ENCODE data around the gene ERAL1.

DNA sequence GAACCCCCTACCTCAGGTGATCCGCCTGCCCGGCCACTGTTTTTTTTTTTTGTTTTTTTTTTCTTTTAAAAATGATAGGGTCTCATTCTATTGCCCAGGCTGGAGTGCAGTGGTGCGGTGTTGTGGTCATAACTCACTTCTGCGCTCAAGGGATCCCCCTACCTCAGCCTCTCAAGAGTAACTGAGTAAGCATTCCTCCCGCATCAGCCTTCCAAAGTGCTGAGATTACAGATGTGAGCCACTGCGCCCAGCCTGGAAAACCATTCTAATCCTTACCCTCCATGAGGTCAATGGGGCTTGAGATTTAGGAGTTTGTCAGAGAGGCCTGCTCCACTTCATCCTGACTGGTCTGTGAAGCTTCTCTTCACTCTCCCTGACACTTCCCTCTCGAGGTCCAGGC, 12.5 kb downstream of the ERAL1 start:
- TF ChIP-seq, protein P1, sequence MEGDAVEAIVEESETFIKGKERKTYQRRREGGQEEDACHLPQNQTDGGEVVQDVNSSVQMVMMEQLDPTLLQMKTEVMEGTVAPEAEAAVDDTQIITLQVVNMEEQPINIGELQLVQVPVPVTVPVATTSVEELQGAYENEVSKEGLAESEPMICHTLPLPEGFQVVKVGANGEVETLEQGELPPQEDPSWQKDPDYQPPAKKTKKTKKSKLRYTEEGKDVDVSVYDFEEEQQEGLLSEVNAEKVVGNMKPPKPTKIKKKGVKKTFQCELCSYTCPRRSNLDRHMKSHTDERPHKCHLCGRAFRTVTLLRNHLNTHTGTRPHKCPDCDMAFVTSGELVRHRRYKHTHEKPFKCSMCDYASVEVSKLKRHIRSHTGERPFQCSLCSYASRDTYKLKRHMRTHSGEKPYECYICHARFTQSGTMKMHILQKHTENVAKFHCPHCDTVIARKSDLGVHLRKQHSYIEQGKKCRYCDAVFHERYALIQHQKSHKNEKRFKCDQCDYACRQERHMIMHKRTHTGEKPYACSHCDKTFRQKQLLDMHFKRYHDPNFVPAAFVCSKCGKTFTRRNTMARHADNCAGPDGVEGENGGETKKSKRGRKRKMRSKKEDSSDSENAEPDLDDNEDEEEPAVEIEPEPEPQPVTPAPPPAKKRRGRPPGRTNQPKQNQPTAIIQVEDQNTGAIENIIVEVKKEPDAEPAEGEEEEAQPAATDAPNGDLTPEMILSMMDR (IDR thresholded peaks at IDR 0.05) = no peak
- no peak for TF ChIP-seq POLR2A (IDR thresholded peaks at IDR 0.05)

Data from lower leg skin (tissue), 3 donors.